GM23338 (cell line): ENCODE data around the gene HEXD.

ENCODE experiments used
- EZH2 ChIP-seq: fragments of 200-600 bp; sonication (generic); IDR thresholded peaks from one replicate; pipeline ENCODE4 v1.8.0; 2017; ENCODE audit warnings: antibody characterized with exemption, mild to moderate bottlenecking, low read depth; ENCODE audit not compliant: unreplicated experiment
- EZH2phosphoT487 ChIP-seq: fragments of 200-600 bp; sonication (generic); IDR thresholded peaks from one replicate; pipeline ENCODE4 v1.8.1; 2018; ENCODE audit warnings: antibody characterized with exemption; ENCODE audit not compliant: unreplicated experiment
- JUNB ChIP-seq: IDR thresholded peaks from one replicate; pipeline ENCODE4 v1.6.1; 2016; ENCODE audit warnings: antibody characterized with exemption; ENCODE audit not compliant: unreplicated experiment
- POLR2AphosphoS5 ChIP-seq: IDR thresholded peaks from 2 replicates; pipeline ENCODE4 v1.6.1; 2016; ENCODE audit warnings: antibody characterized with exemption, low read depth
- REST ChIP-seq: IDR thresholded peaks from one replicate; pipeline ENCODE4 v1.6.1; 2018; ENCODE audit warnings: antibody characterized with exemption; ENCODE audit not compliant: unreplicated experiment
- TF ChIP-seq, protein P1 (sequence below), 2 experiments: fragments of 200-600 bp in 1 of 2; sonication (generic) in 1 of 2; conservative IDR thresholded peaks; 2 replicates each; pipeline versions ENCODE4 v1.5.1 to v1.6.1; 2016 to 2017; ENCODE audit warnings: antibody characterized with exemption in 2 of 2, low read depth in 2 of 2, mild to moderate bottlenecking in 2 of 2, moderate library complexity in 1 of 2

DNA sequence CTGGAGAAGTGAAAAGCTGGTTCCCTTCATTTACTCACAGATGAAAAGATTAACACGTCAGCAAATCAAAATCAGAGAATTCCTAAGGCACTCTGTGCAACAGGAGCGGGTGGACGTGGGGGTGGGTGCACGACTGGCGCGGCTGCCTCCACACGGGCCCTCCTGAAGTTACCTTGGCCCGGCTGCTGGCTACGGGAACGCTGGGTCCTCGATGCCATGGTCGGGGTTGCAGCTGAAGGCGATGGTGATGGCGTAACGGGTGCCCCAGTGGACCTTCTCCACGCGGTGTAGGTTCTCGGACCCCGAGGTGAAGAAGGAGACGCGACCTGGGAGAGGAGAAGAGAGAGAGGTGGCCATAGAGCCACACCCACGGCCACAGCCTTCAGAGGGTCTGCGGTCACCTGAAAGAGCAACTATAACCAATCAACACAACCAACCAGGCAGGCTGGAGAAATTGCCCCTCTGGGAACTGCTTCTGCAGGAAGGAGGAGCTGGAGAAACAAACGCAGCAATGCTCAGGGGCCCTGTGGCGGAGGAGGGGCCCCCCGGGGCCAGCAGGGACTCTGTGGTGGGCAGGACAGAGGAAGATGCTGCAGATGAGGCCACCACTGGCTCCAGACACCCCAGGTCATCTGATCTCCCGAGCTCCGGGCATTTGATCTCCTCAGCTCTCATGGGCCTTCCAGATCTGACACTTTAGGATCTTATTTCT is 25.8 kb upstream of the HEXD start:
- TF ChIP-seq, protein P1, sequence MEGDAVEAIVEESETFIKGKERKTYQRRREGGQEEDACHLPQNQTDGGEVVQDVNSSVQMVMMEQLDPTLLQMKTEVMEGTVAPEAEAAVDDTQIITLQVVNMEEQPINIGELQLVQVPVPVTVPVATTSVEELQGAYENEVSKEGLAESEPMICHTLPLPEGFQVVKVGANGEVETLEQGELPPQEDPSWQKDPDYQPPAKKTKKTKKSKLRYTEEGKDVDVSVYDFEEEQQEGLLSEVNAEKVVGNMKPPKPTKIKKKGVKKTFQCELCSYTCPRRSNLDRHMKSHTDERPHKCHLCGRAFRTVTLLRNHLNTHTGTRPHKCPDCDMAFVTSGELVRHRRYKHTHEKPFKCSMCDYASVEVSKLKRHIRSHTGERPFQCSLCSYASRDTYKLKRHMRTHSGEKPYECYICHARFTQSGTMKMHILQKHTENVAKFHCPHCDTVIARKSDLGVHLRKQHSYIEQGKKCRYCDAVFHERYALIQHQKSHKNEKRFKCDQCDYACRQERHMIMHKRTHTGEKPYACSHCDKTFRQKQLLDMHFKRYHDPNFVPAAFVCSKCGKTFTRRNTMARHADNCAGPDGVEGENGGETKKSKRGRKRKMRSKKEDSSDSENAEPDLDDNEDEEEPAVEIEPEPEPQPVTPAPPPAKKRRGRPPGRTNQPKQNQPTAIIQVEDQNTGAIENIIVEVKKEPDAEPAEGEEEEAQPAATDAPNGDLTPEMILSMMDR (conservative IDR thresholded peaks at IDR 0.05; ENCODE audit: low read depth in 2 of 2): no peak
- TF ChIP-seq REST (no peak), POLR2AphosphoS5 (no peak), EZH2 (no peak), JUNB (no peak), EZH2phosphoT487 (no peak)
